Measurements from ENCODE around the gene MYRIP. TPM values are rescaled to one million over a fixed set of nuclear protein-coding genes. Genes with fewer than 3 reads are reported as not detected.

Gene MYRIP
- total and polyA plus RNA-seq, 10 of the 15 experiments (the other 5 are each of a cell fraction or from before 2014, with no cell fraction given) = 0.03 to 0.08 (median 0.04) TPM; not detected in 6

GRCh38 chr3:40211579-40211978 lies 402.2 kb downstream of the MYRIP start:
- SMC1A ChIA-PET (ENCODE audit: uncharacterized antibody, unreplicated experiment) = no interaction called here
- no peaks in the 10 kb centered on the region for H3K36me3 ChIP-seq (ENCODE audit: control insufficient read depth in 2 of 2, insufficient read depth in 2 of 2, low read length in 1 of 2)
- no peaks in the 10 kb centered on the region for H3K4me1 ChIP-seq (ENCODE audit: control insufficient read depth, insufficient read depth, low read length)
- H3K27me3 ChIP-seq (replicated peaks in 1 of 2; ENCODE audit: control insufficient read depth in 2 of 2, insufficient read depth in 2 of 2, low read length in 1 of 2) = no peaks in the 10 kb centered on the region
- 57% methylated on average over 4 of the region's 4 CpGs for WGBS (ENCODE audit: insufficient coverage, insufficient replicate concordance, low lambda C conversion rate, missing lambda C conversion rate)
- no peak for ATAC-seq
- RAD21 ChIA-PET (ENCODE audit: unreplicated experiment) = no interaction called here
- POLR2A ChIA-PET = no interaction called here
- H3K4me3 ChIP-seq = no peak overlapping the region
- H3K79me2 ChIP-seq (ENCODE audit: control insufficient read depth, insufficient read depth, low read length) = no peaks in the 10 kb centered on the region
- no peak overlapping the region for H3K9ac ChIP-seq (ENCODE audit: control insufficient read depth, insufficient read depth, low read length)
- FAIRE-seq = no peak
- TF ChIP-seq TARDBP (IDR thresholded peaks at IDR 0.05; ENCODE audit: borderline replicate concordance) = no peak
- TF ChIP-seq NFYB (IDR thresholded peaks at IDR 0.05; ENCODE audit: insufficient read depth, low read depth, low read length) = no peak
- no peak for TF ChIP-seq ZBTB33 (IDR thresholded peaks at IDR 0.05)
- TF ChIP-seq NFYA (IDR thresholded peaks at IDR 0.05; ENCODE audit: borderline replicate concordance, low read depth, low read length) = no peak
- TF ChIP-seq SKIL (IDR thresholded peaks at IDR 0.05; ENCODE audit: low read depth, poor library complexity, severe bottlenecking) = no peak
- TF ChIP-seq TBL1XR1 (IDR thresholded peaks at IDR 0.05; ENCODE audit: low read depth, low read length) = no peak
- TF ChIP-seq IKZF2 (IDR thresholded peaks at IDR 0.05) = no peak
- no peak for DNase-seq (ENCODE audit: low read depth, low spot score)
- no TSS peak for BruUV-seq (replicated peaks)
- CTCF ChIA-PET = interaction anchor here (1.6 kb wide), 1 partner anchor 20 kb away, joined by 3 read pairs; no protein-coding TSS in a partner anchor
- H3K4me2 ChIP-seq (ENCODE audit: control insufficient read depth, insufficient read depth) = no peak overlapping the region
- in situ Hi-C loops (cut with MboI) = no loop called here
- H3K27ac ChIP-seq (ENCODE audit: control insufficient read depth, insufficient read depth) = no peak overlapping the region
- no peak overlapping the region for H2AFZ ChIP-seq (ENCODE audit: control insufficient read depth, low read depth, low read length)
- H3K9me3 ChIP-seq (replicated peaks; ENCODE audit: control insufficient read depth, insufficient read depth, low read length) = no peaks in the 10 kb centered on the region; the same call in 2 of the 3 replicates
- H4K20me1 ChIP-seq (ENCODE audit: control insufficient read depth, insufficient read depth) = no peaks in the 10 kb centered on the region
- intact Hi-C loops (cut with micrococcal nuclease; ENCODE audit: unreplicated experiment) = no loop called here

Measured in GM12878 (cell line).